Stromal cell of bone marrow (primary cell): ENCODE results near the gene NOTCH1.

ENCODE experiments used
- DNase-seq: peaks from one replicate; pipeline ENCODE4 v3.0.0-alpha.2; 2012; ENCODE audit warnings: low read depth

The NOTCH1 gene

GRCh38 chr9:136544964-136545691 lies 720 bp downstream of the NOTCH1 start:
- DNase-seq: no peak

- DNase-seq: no peak
These were observed 1.3 kb downstream of the NOTCH1 start for GRCh38 chr9:136544548-136544963.

GRCh38 chr9:136543830-136544547 lies 1.9 kb downstream of the NOTCH1 start:
- DNase-seq: no peak

GRCh38 chr9:136543280-136543679 lies 2.6 kb downstream of the NOTCH1 start:
- DNase-seq: no peak

- DNase-seq: no peak
These were observed 3.4 kb downstream of the NOTCH1 start for GRCh38 chr9:136542241-136543040.

- no peak for DNase-seq
These were observed 4.1 kb downstream of the NOTCH1 start for GRCh38 chr9:136541709-136542108.

GRCh38 chr9:136541179-136541578 lies 4.7 kb downstream of the NOTCH1 start:
- no peak for DNase-seq

GRCh38 chr9:136539427-136540421 lies 6.1 kb downstream of the NOTCH1 start:
- no peak for DNase-seq

GRCh38 chr9:136538599-136539426 lies 7.0 kb downstream of the NOTCH1 start:
- no peak for DNase-seq

- DNase-seq: no peak
These were observed 7.8 kb downstream of the NOTCH1 start for GRCh38 chr9:136537896-136538598.

- DNase-seq: no peak
These were observed 8.4 kb downstream of the NOTCH1 start for GRCh38 chr9:136537411-136537810.

GRCh38 chr9:136536721-136537241 lies 9.1 kb downstream of the NOTCH1 start:
- no peak for DNase-seq

- DNase-seq: no peak
These were observed 9.7 kb downstream of the NOTCH1 start for GRCh38 chr9:136536051-136536720.

GRCh38 chr9:136535070-136535469 lies 10.8 kb downstream of the NOTCH1 start:
- DNase-seq: no peak

GRCh38 chr9:136534366-136534765 lies 11.5 kb downstream of the NOTCH1 start:
- DNase-seq: no peak

GRCh38 chr9:136533775-136534157 lies 12.1 kb downstream of the NOTCH1 start:
- DNase-seq: no peak

GRCh38 chr9:136532799-136533774 lies 12.8 kb downstream of the NOTCH1 start:
- DNase-seq: no peak
